ENCODE data around the gene PCCA. TPM values are rescaled to one million over a fixed set of nuclear protein-coding genes. Genes with fewer than 3 reads are reported as not detected.

PCCA gene
- total RNA-seq, 1 donor from 2014 or later: 3.6 TPM

DNA sequence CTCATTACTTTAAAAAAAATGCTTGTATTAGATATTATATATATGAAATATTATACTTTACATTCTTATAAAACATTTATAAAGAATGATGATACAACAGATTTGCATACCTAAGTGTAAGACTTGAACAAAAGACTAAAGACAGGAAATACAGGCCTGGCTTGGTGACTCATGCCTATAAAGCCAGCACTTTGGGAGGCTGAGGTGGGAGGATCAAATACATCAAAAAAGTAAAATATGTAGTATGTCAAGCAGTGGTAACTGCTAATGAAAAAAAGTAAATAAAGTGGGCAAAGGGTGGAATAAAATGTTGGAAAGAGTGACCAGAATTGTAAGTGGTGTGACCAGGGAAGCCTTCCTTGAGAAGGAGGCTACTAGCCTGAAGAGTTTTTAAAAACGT, 366.0 kb downstream of the PCCA start:
- Histone ChIP-seq H3K36me3 (peaks cover 0 to 7% of the 10 kb centered on the region in 2 donors), H3K27ac (no peak overlapping the region), H3K27me3 (no peaks in the 10 kb centered on the region), H3K9me3 (peaks cover 0 to 5% of the 10 kb centered on the region in 2 donors), H3K4me1 (no peaks in the 10 kb centered on the region), H3K4me3 (no peak overlapping the region)
- TF ChIP-seq, protein P1, sequence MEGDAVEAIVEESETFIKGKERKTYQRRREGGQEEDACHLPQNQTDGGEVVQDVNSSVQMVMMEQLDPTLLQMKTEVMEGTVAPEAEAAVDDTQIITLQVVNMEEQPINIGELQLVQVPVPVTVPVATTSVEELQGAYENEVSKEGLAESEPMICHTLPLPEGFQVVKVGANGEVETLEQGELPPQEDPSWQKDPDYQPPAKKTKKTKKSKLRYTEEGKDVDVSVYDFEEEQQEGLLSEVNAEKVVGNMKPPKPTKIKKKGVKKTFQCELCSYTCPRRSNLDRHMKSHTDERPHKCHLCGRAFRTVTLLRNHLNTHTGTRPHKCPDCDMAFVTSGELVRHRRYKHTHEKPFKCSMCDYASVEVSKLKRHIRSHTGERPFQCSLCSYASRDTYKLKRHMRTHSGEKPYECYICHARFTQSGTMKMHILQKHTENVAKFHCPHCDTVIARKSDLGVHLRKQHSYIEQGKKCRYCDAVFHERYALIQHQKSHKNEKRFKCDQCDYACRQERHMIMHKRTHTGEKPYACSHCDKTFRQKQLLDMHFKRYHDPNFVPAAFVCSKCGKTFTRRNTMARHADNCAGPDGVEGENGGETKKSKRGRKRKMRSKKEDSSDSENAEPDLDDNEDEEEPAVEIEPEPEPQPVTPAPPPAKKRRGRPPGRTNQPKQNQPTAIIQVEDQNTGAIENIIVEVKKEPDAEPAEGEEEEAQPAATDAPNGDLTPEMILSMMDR (IDR thresholded peaks at IDR 0.05): no peak
- no peak for DNase-seq (ENCODE audit: low spot score in 2 of 2)
- intact Hi-C loops (cut with DNase I): no loop called here

DNA sequence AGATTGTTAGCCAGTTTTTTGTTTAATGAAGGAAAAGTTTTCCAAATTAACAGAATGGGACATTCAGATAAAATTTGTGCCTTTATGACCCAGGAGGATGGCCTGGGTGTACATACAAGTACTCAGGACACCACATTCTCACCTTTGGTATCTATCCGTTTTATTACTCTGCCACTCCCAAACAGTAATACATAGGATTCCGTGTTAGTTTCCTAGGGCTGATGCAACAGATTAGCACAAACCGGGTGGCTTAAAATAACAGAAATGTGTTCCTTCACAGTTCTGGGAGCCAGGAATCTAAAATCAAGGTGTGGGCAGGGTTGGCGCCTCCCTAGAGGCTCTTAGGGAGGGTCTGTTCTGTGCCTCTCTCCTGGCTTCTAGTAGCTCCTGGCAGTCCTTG, 369.8 kb downstream of the PCCA start:
- Histone ChIP-seq H3K4me1 (no peaks in the 10 kb centered on the region), H3K4me3 (no peak overlapping the region), H3K27me3 (no peaks in the 10 kb centered on the region), H3K27ac (no peak overlapping the region), H3K9me3 (peaks cover 0 to 5% of the 10 kb centered on the region in 2 donors), H3K36me3 (peaks cover 0 to 4% of the 10 kb centered on the region in 2 donors)
- intact Hi-C loops (cut with DNase I): no loop called here
- DNase-seq (ENCODE audit: low spot score in 2 of 2): no peak
- TF ChIP-seq, protein P1 (IDR thresholded peaks at IDR 0.05): no peak

DNA sequence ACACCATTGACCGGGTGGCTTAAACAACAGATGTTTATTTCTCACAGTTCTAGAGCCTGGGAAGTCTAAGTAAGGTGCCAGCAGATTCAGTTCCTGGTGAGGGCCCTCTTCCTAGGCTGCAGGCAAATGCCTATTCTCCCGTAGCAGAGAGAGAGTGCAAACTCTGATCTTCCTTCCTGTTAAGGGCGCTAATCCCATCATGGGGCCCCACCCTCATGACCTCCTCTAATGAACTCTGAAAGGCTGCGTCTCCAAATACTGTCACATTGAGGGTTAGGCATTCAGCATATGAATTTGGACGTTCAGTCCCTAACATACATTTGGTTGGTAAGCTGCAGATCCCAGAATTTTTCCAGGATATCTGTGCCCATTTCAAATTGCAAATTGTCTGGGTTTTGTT, 370.9 kb downstream of the PCCA start:
- DNase-seq (ENCODE audit: low spot score in 2 of 2): no peak
- Histone ChIP-seq H3K4me3 (no peak overlapping the region), H3K4me1 (no peaks in the 10 kb centered on the region), H3K36me3 (peaks cover 0 to 4% of the 10 kb centered on the region in 2 donors), H3K27ac (no peak overlapping the region), H3K9me3 (peaks cover 0 to 5% of the 10 kb centered on the region in 2 donors), H3K27me3 (no peaks in the 10 kb centered on the region)
- TF ChIP-seq, protein P1 (IDR thresholded peaks at IDR 0.05): no peak
- intact Hi-C loops (cut with DNase I): no loop called here

DNA sequence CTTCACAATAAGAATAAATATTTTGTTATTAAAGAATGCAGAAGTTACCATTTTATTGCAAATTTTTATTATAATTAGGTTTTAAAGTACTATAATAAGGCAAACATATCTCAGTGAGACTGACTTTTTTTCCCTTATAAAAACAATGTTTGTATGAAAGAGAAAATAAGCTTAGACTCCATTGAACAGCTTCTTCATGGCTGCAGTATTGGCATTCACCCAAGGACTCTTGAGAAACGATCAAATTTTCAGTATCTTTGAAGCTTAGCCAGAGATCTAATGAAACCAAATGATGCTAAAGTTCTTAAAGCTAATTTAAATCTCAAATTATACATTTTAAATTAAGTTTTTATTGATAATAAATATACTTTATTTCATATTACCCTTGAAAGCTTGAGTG, 371.4 kb downstream of the PCCA start:
- Histone ChIP-seq H3K4me1 (no peaks in the 10 kb centered on the region), H3K4me3 (no peak overlapping the region), H3K9me3 (peaks cover 0 to 5% of the 10 kb centered on the region in 2 donors), H3K36me3 (peaks cover 0 to 4% of the 10 kb centered on the region in 2 donors), H3K27ac (no peak overlapping the region), H3K27me3 (no peaks in the 10 kb centered on the region)
- intact Hi-C loops (cut with DNase I): no loop called here
- DNase-seq (ENCODE audit: low spot score in 2 of 2): no peak
- TF ChIP-seq, protein P1 (IDR thresholded peaks at IDR 0.05): no peak

DNA sequence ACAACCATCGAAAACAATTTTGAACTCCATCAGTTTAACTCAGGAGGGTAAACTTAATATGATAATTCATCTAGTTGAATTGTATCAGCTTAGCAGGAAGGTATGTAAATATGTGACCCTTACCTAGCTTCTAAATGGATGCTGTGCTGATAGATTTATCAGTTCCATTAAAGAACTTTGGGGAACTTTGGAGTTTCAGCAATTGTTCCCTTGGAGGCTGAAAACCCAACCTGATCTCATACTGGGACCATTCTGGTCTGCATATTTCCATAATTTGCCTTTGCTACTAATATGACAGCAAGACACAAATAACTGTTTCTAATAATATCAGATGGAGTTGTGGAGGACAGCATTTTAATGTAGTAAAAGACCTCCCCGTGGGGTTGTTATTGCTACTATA, 371.9 kb downstream of the PCCA start:
- Histone ChIP-seq H3K4me1 (no peaks in the 10 kb centered on the region), H3K9me3 (peaks cover 0 to 5% of the 10 kb centered on the region in 2 donors), H3K27me3 (no peaks in the 10 kb centered on the region), H3K4me3 (no peak overlapping the region), H3K27ac (no peak overlapping the region), H3K36me3 (peaks cover 0 to 4% of the 10 kb centered on the region in 2 donors)
- intact Hi-C loops (cut with DNase I): no loop called here
- no peak for DNase-seq (ENCODE audit: low spot score in 2 of 2)
- TF ChIP-seq, protein P1 (IDR thresholded peaks at IDR 0.05): no peak
